ENCODE measurements around the gene UTS2B. TPM values are rescaled to one million over a fixed set of nuclear protein-coding genes. Genes with fewer than 3 reads are reported as not detected.
A peak's percentile ranks its signal among the peaks of the same experiment; 100 is the strongest.

The UTS2B gene
- total and polyA plus RNA-seq, 2 experiments from 2014 or later: 0.22 to 0.61 TPM

- peak overlapping the region; percentile 50; the same call in 1 of the 2 replicates for H2AFZ ChIP-seq
- no peaks in the 10 kb centered on the region for H4K20me1 ChIP-seq (ENCODE audit: insufficient read depth)
These were observed 67.0 kb downstream of the UTS2B start for GRCh38 chr3:191263365-191263764.

DNA sequence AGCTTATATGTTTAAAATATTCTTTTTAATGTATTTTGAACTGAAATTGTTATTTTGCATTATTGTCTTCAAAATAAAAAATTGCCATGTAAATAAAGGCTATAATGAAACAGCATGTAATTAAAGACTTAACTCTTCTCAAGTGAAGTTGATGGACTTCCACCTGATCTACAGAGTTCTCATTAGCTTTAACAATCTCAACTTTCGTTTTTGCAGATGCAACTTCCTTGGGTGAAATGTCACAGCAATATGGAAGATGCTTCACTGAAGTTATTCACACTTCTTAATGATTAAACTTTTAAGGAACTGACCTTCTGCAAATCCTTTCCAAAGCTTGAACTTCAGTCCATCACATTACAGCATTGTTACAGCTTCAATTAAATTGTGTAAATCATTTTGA, 67.7 kb downstream of the UTS2B start:
- Histone ChIP-seq H3K4me1 (ENCODE audit: insufficient read depth) (no peaks in the 10 kb centered on the region), H3K9me2 (ENCODE audit: insufficient read depth) (no peaks in the 10 kb centered on the region), H3K4me3 (no peak overlapping the region), H3K27me3 (replicated peaks; ENCODE audit: insufficient read depth) (no peaks in the 10 kb centered on the region), H4K20me1 (ENCODE audit: insufficient read depth) (no peaks in the 10 kb centered on the region), H3K4me2 (ENCODE audit: unreplicated experiment) (no peak overlapping the region), H3K79me2 (ENCODE audit: insufficient read depth) (no peaks in the 10 kb centered on the region), H3K9ac (no peak overlapping the region), H3F3A (ENCODE audit: insufficient read depth) (no peaks in the 10 kb centered on the region), H3K36me3 (ENCODE audit: low read depth) (no peaks in the 10 kb centered on the region), H3K9me3 (ENCODE audit: low read depth) (no peaks in the 10 kb centered on the region), H2AFZ (no peak overlapping the region; the same call in 1 of the 2 replicates), H3K27ac (no peak overlapping the region)
- 87 to 93% methylated on average over 1 of the region's 1 CpG for WGBS, 2 experiments (ENCODE audit: low coverage in 1 of 2, low lambda C conversion rate in 2 of 2, missing lambda C conversion rate in 2 of 2)
- no peak for DNase-seq
- TF ChIP-seq EZH2 (IDR thresholded peaks at IDR 0.05; ENCODE audit: insufficient read depth, poor library complexity, severe bottlenecking) (no peak), EZH2phosphoT487 (IDR thresholded peaks at IDR 0.05; ENCODE audit: insufficient read depth, low read depth) (no peak)
- in situ Hi-C loops (cut with MboI): no loop called here

More at GRCh38 chr3:191263365-191263764, 67.0 kb downstream of the UTS2B start:
- Histone ChIP-seq H3K27ac (no peak overlapping the region), H3K4me2 (ENCODE audit: unreplicated experiment) (no peak overlapping the region), H3K36me3 (ENCODE audit: low read depth) (no peaks in the 10 kb centered on the region), H3K9ac (no peak overlapping the region), H3K9me3 (ENCODE audit: low read depth) (no peaks in the 10 kb centered on the region), H3K4me1 (ENCODE audit: insufficient read depth) (no peaks in the 10 kb centered on the region), H3K9me2 (ENCODE audit: insufficient read depth) (no peaks in the 10 kb centered on the region), H3F3A (ENCODE audit: insufficient read depth) (no peaks in the 10 kb centered on the region), H3K4me3 (no peak overlapping the region), H3K79me2 (ENCODE audit: insufficient read depth) (no peaks in the 10 kb centered on the region), H3K27me3 (replicated peaks; ENCODE audit: insufficient read depth) (no peaks in the 10 kb centered on the region)
- no peak for TF ChIP-seq EZH2 (IDR thresholded peaks at IDR 0.05; ENCODE audit: insufficient read depth, poor library complexity, severe bottlenecking)
- no peak for TF ChIP-seq EZH2phosphoT487 (IDR thresholded peaks at IDR 0.05; ENCODE audit: insufficient read depth, low read depth)
- no peak for DNase-seq
- in situ Hi-C loops (cut with MboI): no loop called here

- H3K4me2 ChIP-seq (ENCODE audit: unreplicated experiment): no peak overlapping the region
- no peaks in the 10 kb centered on the region for H3K4me1 ChIP-seq (ENCODE audit: insufficient read depth)
- H3K36me3 ChIP-seq (ENCODE audit: low read depth): no peaks in the 10 kb centered on the region
- no peak for DNase-seq
- H3K9me3 ChIP-seq (ENCODE audit: low read depth): no peaks in the 10 kb centered on the region
- H3K9me2 ChIP-seq (ENCODE audit: insufficient read depth): no peaks in the 10 kb centered on the region
- H2AFZ ChIP-seq: no peak overlapping the region
- TF ChIP-seq EZH2 (IDR thresholded peaks at IDR 0.05; ENCODE audit: insufficient read depth, poor library complexity, severe bottlenecking): no peak
- no peak for TF ChIP-seq EZH2phosphoT487 (IDR thresholded peaks at IDR 0.05; ENCODE audit: insufficient read depth, low read depth)
- H3K4me3 ChIP-seq: no peak overlapping the region
- in situ Hi-C loops (cut with MboI): no loop called here
- no peaks in the 10 kb centered on the region for H3F3A ChIP-seq (ENCODE audit: insufficient read depth)
- H4K20me1 ChIP-seq (ENCODE audit: insufficient read depth): no peaks in the 10 kb centered on the region
- no peak overlapping the region for H3K9ac ChIP-seq
- no peak overlapping the region for H3K27ac ChIP-seq
- no peaks in the 10 kb centered on the region for H3K27me3 ChIP-seq (replicated peaks; ENCODE audit: insufficient read depth)
- no peaks in the 10 kb centered on the region for H3K79me2 ChIP-seq (ENCODE audit: insufficient read depth)
These were observed 69.1 kb downstream of the UTS2B start for GRCh38 chr3:191261304-191261638.

DNA sequence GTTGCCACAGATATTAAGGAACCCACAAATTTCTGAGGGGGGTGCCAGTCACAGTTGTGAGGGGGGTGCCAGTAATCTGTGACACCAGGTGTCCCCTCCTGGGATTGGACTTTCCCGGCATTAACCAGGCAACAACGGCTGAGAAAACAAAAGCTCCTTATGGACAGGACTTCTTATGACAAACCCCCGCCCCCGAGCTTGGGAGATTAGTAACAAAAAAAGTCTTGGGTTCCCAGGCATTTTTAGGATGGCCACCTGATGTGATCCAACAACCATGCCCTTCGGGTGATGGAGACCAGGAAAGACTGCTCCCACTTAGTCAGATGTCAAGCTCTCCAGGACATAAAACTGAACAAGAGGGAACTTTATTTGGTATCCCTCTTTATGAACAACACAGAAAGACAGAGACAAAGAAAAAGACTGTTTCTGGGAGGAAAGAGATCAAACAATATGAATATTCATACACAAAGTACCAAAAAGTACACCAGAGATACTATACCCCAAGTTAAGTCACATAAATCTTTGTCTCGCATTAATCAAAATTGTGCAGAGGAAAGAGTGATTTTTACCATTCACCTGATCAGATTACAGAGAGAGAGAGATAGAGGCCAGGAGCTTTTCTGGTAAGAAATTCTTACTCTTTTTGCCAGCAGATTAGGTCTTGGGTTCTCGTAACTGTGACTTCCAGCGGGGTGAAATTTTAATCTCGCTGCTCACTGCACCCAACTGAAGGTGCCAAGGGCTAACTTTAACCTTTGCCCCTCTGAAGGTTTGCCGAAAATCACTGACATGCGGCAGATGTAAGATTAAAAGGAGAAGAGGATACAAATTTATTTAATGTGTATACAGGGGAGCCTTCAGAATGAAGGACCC, 69.7 kb downstream of the UTS2B start:
- TF ChIP-seq EZH2 (IDR thresholded peaks at IDR 0.05; ENCODE audit: insufficient read depth, poor library complexity, severe bottlenecking) (no peak), EZH2phosphoT487 (IDR thresholded peaks at IDR 0.05; ENCODE audit: insufficient read depth, low read depth) (no peak)
- in situ Hi-C loops (cut with MboI): no loop called here
- Histone ChIP-seq H4K20me1 (ENCODE audit: insufficient read depth) (no peaks in the 10 kb centered on the region), H3K9me2 (ENCODE audit: insufficient read depth) (no peaks in the 10 kb centered on the region), H3K79me2 (ENCODE audit: insufficient read depth) (no peaks in the 10 kb centered on the region), H3K4me1 (ENCODE audit: insufficient read depth) (no peaks in the 10 kb centered on the region), H3K4me3 (no peak overlapping the region), H3K9me3 (ENCODE audit: low read depth) (no peaks in the 10 kb centered on the region), H3K9ac (no peak overlapping the region), H3K4me2 (ENCODE audit: unreplicated experiment) (no peak overlapping the region), H3K36me3 (ENCODE audit: low read depth) (no peaks in the 10 kb centered on the region), H3K27ac (no peak overlapping the region), H3F3A (ENCODE audit: insufficient read depth) (no peaks in the 10 kb centered on the region), H2AFZ (no peak overlapping the region), H3K27me3 (replicated peaks; ENCODE audit: insufficient read depth) (no peaks in the 10 kb centered on the region)
- WGBS, 2 experiments (ENCODE audit: low coverage in 1 of 2, low lambda C conversion rate in 2 of 2, missing lambda C conversion rate in 2 of 2): 83 to 85% methylated on average over 11 of the region's 11 CpGs
- DNase-seq: no peak

All from GM23248 (cell line).